HG02840 (cell line): ENCODE data around the gene PDCD6IP.
"Not testable (repeated sequence)": the region's sequence is repeated elsewhere in the genome, so short reads cannot be mapped to it uniquely, and the experiment has no call there.

Experiments used
- ATAC-seq: cut with Tn5 transposase; IDR thresholded peaks from one replicate; pipeline ENCODE4 v1.9.1; 2021; ENCODE audit warnings: mild to moderate bottlenecking, moderate library complexity, moderate number of reproducible peaks; ENCODE audit not compliant: unreplicated experiment, low FRiP score

The PDCD6IP gene

GRCh38 chr3:33848624-33849347 lies 50.4 kb downstream of the PDCD6IP start:
- ATAC-seq, result no peak

GRCh38 chr3:33850599-33850998 lies 52.2 kb downstream of the PDCD6IP start:
- not testable (repeated sequence) for ATAC-seq

GRCh38 chr3:33855407-33855806 lies 57.0 kb downstream of the PDCD6IP start:
- ATAC-seq, result not testable (repeated sequence)

GRCh38 chr3:33855884-33856546 lies 57.6 kb downstream of the PDCD6IP start:
- ATAC-seq, result no peak

GRCh38 chr3:33857701-33858100 lies 59.3 kb downstream of the PDCD6IP start:
- not testable (repeated sequence) for ATAC-seq

- no peak for ATAC-seq
Observed at GRCh38 chr3:33858131-33858530, 59.7 kb downstream of the PDCD6IP start.

GRCh38 chr3:33860373-33861050 lies 62.1 kb downstream of the PDCD6IP start:
- no peak for ATAC-seq

- ATAC-seq, result no peak
Observed at GRCh38 chr3:33865133-33865532, 66.7 kb downstream of the PDCD6IP start.

GRCh38 chr3:33868309-33868708 lies 69.9 kb downstream of the PDCD6IP start:
- no peak for ATAC-seq

GRCh38 chr3:33869977-33870376 lies 71.5 kb downstream of the PDCD6IP start:
- ATAC-seq, result no peak

GRCh38 chr3:33874815-33875214 lies 76.4 kb downstream of the PDCD6IP start:
- no peak for ATAC-seq

- ATAC-seq, result no peak
Observed at GRCh38 chr3:33875680-33876079, 77.2 kb downstream of the PDCD6IP start.

GRCh38 chr3:33877187-33877586 lies 78.8 kb downstream of the PDCD6IP start:
- ATAC-seq, result no peak

- ATAC-seq, result no peak
Observed at GRCh38 chr3:33879540-33879939, 81.1 kb downstream of the PDCD6IP start.

- ATAC-seq, result no peak
Observed at GRCh38 chr3:33881156-33882064, 83.0 kb downstream of the PDCD6IP start.

GRCh38 chr3:33882296-33882695 lies 83.9 kb downstream of the PDCD6IP start:
- no peak for ATAC-seq

- ATAC-seq, result no peak
Observed at GRCh38 chr3:33883538-33883950, 85.1 kb downstream of the PDCD6IP start.

GRCh38 chr3:33883951-33884561 lies 85.6 kb downstream of the PDCD6IP start:
- no peak for ATAC-seq

GRCh38 chr3:33884701-33885100 lies 86.3 kb downstream of the PDCD6IP start:
- no peak for ATAC-seq

GRCh38 chr3:33885496-33885895 lies 87.1 kb downstream of the PDCD6IP start:
- ATAC-seq, result no peak
